Measurements from ENCODE around the gene KYNU.
"Not testable (repeated sequence)": the region's sequence is repeated elsewhere in the genome, so short reads cannot be mapped to it uniquely, and the experiment has no call there.

KYNU gene

GRCh38 chr2:142920571-142920970, 43.1 kb downstream of the KYNU start:
- DNase-seq = no peak

GRCh38 chr2:142926445-142926844, 49.0 kb downstream of the KYNU start:
- DNase-seq = no peak

GRCh38 chr2:142930835-142931398, 53.5 kb downstream of the KYNU start:
- DNase-seq = no peak

GRCh38 chr2:142933916-142934315, 56.5 kb downstream of the KYNU start:
- no peak for DNase-seq

- no peak for DNase-seq
Observed at GRCh38 chr2:142935563-142936089, 58.2 kb downstream of the KYNU start.

- DNase-seq = no peak
Observed at GRCh38 chr2:142936629-142937028, 59.2 kb downstream of the KYNU start.

GRCh38 chr2:142937347-142937746, 59.9 kb downstream of the KYNU start:
- no peak for DNase-seq

- no peak for DNase-seq
Observed at GRCh38 chr2:142938240-142938639, 60.8 kb downstream of the KYNU start.

- no peak for DNase-seq
Observed at GRCh38 chr2:142940606-142941223, 63.3 kb downstream of the KYNU start.

- DNase-seq = no peak
Observed at GRCh38 chr2:142942690-142943089, 65.2 kb downstream of the KYNU start.

- DNase-seq = no peak
Observed at GRCh38 chr2:142944264-142944663, 66.8 kb downstream of the KYNU start.

GRCh38 chr2:142944721-142945120, 67.3 kb downstream of the KYNU start:
- no peak for DNase-seq

GRCh38 chr2:142946941-142947340, 69.5 kb downstream of the KYNU start:
- DNase-seq = no peak

- not testable (repeated sequence) for DNase-seq
Observed at GRCh38 chr2:142948723-142949122, 71.3 kb downstream of the KYNU start.

GRCh38 chr2:142950323-142950722, 72.9 kb downstream of the KYNU start:
- DNase-seq = not testable (repeated sequence)

GRCh38 chr2:142951190-142952007, 73.9 kb downstream of the KYNU start:
- DNase-seq = no peak

- DNase-seq = no peak
Observed at GRCh38 chr2:142952018-142952417, 74.6 kb downstream of the KYNU start.

GRCh38 chr2:142952793-142953494, 75.5 kb downstream of the KYNU start:
- no peak for DNase-seq

GRCh38 chr2:142954493-142954892, 77.0 kb downstream of the KYNU start:
- no peak for DNase-seq

GRCh38 chr2:142957144-142957543, 79.7 kb downstream of the KYNU start:
- DNase-seq = no peak

- DNase-seq = no peak
Observed at GRCh38 chr2:142961202-142961601, 83.7 kb downstream of the KYNU start.

- DNase-seq = no peak
Observed at GRCh38 chr2:142965443-142965842, 88.0 kb downstream of the KYNU start.

- no peak for DNase-seq
Observed at GRCh38 chr2:142966284-142966683, 88.8 kb downstream of the KYNU start.
